Calu3 (cell line): ENCODE measurements around the gene HPD. TPM values are rescaled to one million over a fixed set of nuclear protein-coding genes. Genes with fewer than 3 reads are reported as not detected.

ENCODE experiments used
- BruUV-seq: library from RNA; stranded (reverse); fragments of 400-500 nt; replicated peaks from 2 replicates; lab custom pipeline; 2021; lab: Mats Ljungman, UMichigan
- CTCF ChIA-PET: fragments of 300-600 bp; sonication (Branson Sonifier 250); formaldehyde crosslinking; loops from one replicate; lab custom pipeline; 2022; ENCODE audit warnings: antibody characterized with exemption; lab: Charles Lee
- DNase-seq: peaks from one replicate; pipeline ENCODE4 v3.0.0; 2022
- H3K27ac Mint-ChIP-seq: one replicate; pipeline ENCODE4 v1.8.0; 2022; ENCODE audit warnings: mixed read lengths; ENCODE audit not compliant: unreplicated experiment
- H3K27me3 Mint-ChIP-seq: one replicate; pipeline ENCODE4 v1.8.0; 2022; ENCODE audit warnings: mixed read lengths; ENCODE audit not compliant: unreplicated experiment
- H3K36me3 Mint-ChIP-seq: one replicate; pipeline ENCODE4 v1.8.0; 2022; ENCODE audit warnings: mild to moderate bottlenecking, moderate library complexity, mixed read lengths; ENCODE audit not compliant: insufficient read depth, unreplicated experiment
- H3K4me1 Mint-ChIP-seq: one replicate; pipeline ENCODE4 v1.8.0; 2022; ENCODE audit warnings: mild to moderate bottlenecking, low read depth, mixed read lengths; ENCODE audit not compliant: unreplicated experiment
- H3K4me3 Mint-ChIP-seq: one replicate; pipeline ENCODE4 v1.8.0; 2022; ENCODE audit warnings: mild to moderate bottlenecking, low read depth, moderate library complexity, mixed read lengths; ENCODE audit not compliant: unreplicated experiment
- H3K9me3 Mint-ChIP-seq: one replicate; pipeline ENCODE4 v1.8.0; 2022; ENCODE audit warnings: low read depth, mixed read lengths; ENCODE audit not compliant: unreplicated experiment
- intact Hi-C: fragments of 100-400 bp; cut with micrococcal nuclease; formaldehyde crosslinking; loops from one replicate; pipeline ENCODE4 v1.10.0; 2022; ENCODE audit not compliant: unreplicated experiment
- total RNA-seq: library from RNA; stranded (reverse); gene quantifications from 2 replicates; pipeline ENCODE4 v1.2.3, GENCODE V29; 2022
- TF ChIP-seq, protein P1 (sequence below): fragments of 200-600 bp; IDR thresholded peaks from one replicate; pipeline ENCODE4 v1.8.0; 2022; ENCODE audit warnings: antibody characterized with exemption; ENCODE audit not compliant: unreplicated experiment

Gene HPD
- total RNA-seq, 1 experiment from 2014 or later, result not detected

DNA sequence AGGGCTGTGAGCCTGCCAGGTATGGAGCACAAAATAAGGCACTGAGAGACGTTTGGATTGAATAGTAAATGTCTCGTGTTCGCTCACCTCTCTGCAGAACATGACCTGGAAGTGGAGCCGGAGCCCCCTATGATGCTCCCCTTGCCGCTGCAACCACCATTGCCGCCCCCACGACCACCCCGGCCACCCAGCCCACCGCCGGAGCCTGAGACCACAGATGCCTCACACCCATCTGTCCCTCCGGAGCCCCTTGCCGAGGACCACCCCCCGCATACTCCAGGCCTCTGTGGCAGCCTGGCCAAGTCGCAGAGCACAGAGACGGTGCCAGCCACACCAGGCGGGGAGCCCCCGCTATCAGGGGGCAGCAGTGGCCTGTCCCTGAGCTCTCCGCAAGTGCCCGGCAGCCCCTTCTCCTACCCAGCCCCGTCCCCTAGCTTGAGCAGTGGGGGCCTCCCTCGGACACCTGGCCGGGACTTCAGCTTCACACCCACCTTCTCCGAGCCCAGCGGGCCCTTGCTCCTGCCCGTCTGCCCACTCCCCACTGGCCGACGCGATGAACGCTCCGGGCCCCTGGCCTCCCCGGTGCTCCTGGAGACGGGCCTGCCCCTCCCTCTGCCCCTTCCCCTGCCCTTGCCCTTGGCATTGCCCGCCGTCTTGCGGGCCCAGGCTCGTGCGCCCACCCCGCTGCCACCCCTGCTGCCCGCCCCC, 36.1 kb downstream of the HPD start:
- CTCF ChIA-PET, result no interaction called here
- intact Hi-C loops, result no loop called here
- H3K36me3 Mint-ChIP-seq, result peaks cover 75% of the 10 kb centered on the region
- no peaks in the 10 kb centered on the region for H3K27me3 Mint-ChIP-seq
- H3K27ac Mint-ChIP-seq, result no peak overlapping the region
- no peaks in the 10 kb centered on the region for H3K9me3 Mint-ChIP-seq
- H3K4me1 Mint-ChIP-seq, result no peaks in the 10 kb centered on the region
- BruUV-seq, result no TSS peak
- DNase-seq, result no peak
- TF ChIP-seq, protein P1, sequence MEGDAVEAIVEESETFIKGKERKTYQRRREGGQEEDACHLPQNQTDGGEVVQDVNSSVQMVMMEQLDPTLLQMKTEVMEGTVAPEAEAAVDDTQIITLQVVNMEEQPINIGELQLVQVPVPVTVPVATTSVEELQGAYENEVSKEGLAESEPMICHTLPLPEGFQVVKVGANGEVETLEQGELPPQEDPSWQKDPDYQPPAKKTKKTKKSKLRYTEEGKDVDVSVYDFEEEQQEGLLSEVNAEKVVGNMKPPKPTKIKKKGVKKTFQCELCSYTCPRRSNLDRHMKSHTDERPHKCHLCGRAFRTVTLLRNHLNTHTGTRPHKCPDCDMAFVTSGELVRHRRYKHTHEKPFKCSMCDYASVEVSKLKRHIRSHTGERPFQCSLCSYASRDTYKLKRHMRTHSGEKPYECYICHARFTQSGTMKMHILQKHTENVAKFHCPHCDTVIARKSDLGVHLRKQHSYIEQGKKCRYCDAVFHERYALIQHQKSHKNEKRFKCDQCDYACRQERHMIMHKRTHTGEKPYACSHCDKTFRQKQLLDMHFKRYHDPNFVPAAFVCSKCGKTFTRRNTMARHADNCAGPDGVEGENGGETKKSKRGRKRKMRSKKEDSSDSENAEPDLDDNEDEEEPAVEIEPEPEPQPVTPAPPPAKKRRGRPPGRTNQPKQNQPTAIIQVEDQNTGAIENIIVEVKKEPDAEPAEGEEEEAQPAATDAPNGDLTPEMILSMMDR, result no peak
- H3K4me3 Mint-ChIP-seq, result no peak overlapping the region

DNA sequence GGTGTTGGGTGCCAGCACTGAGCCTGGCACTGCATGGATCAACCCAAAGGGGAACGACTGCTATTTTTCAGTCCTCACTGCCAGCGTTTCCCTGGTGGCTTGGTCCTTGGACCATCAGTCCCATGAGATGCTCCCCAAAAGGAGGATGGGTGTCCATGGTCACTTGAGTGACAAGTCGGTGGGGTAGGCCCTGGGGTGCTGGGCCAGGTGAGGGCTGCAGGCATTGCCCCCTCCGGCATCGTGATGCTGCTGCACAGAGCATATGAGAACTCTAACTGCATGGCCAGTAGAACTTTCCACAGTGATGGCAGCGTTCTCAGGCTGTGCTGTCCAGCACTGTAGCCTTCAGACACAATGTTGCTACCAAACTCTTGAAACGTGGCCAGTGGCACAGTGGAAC, 38.6 kb downstream of the HPD start:
- CTCF ChIA-PET, result interaction anchor here (0.6 kb wide), 1 partner anchor 23 kb away, joined by 4 read pairs; no protein-coding TSS in a partner anchor
- no TSS peak for BruUV-seq
- DNase-seq, result no peak
- H3K36me3 Mint-ChIP-seq, result peaks cover 73% of the 10 kb centered on the region
- no peak overlapping the region for H3K27ac Mint-ChIP-seq
- intact Hi-C loops, result no loop called here
- no peak overlapping the region for H3K4me3 Mint-ChIP-seq
- TF ChIP-seq, protein P1, result no peak
- no peaks in the 10 kb centered on the region for H3K9me3 Mint-ChIP-seq
- no peaks in the 10 kb centered on the region for H3K4me1 Mint-ChIP-seq
- no peaks in the 10 kb centered on the region for H3K27me3 Mint-ChIP-seq

DNA sequence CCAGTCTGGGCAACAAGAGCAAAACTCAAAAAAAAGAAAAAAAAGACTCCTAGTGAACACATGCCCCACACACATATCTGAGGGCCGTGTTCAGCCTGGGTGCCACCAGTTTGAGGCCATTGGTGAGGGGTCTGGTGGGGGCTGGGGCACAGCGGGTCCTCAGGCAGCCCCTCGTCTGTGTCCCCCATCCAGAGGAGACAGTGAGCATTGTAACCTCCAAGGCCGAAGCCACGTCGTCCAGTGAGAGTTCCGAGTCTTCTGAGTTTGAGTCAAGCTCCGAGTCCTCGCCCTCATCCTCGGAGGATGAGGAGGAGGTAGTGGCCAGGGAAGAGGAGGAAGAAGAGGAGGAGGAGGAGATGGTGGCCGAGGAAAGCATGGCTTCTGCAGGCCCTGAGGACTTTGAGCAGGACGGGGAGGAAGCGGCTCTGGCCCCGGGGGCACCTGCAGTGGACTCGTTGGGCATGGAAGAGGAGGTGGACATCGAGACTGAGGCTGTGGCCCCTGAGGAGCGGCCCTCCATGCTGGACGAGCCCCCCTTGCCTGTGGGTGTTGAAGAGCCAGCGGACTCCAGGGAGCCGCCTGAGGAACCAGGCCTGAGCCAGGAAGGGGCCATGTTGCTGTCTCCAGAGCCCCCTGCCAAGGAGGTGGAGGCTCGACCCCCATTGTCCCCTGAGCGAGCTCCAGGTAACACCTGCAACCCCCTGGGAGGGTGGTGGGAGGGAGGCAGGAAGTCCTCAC, 39.3 kb downstream of the HPD start:
- Mint-ChIP-seq H3K4me3 (no peak overlapping the region), H3K9me3 (no peaks in the 10 kb centered on the region), H3K36me3 (peaks cover 75% of the 10 kb centered on the region), H3K27ac (no peak overlapping the region), H3K4me1 (no peaks in the 10 kb centered on the region), H3K27me3 (no peaks in the 10 kb centered on the region)
- CTCF ChIA-PET, result interaction anchor here (0.6 kb wide), 1 partner anchor 320 kb away, joined by 4 read pairs; no protein-coding TSS in a partner anchor
- DNase-seq, result no peak
- TF ChIP-seq, protein P1, result no peak
- intact Hi-C loops, result no loop called here
- no TSS peak for BruUV-seq

DNA sequence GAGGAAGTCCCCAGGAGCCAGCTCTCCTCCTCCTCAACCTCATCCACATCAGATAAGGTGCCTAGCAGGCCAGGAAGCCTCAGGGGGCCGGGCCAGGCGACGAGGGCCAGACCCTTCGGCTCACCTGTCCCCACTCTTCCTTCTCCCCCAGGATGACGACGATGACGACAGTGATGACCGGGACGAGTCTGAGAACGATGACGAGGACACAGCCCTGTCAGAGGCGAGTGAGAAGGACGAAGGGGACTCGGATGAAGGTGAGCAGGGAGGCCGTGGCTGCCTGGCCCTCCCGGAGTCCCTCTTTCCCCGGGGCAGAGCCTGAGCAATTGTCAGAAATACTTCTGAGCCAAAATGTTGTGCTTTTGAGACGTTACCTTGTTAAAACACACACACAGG, 41.0 kb downstream of the HPD start:
- no TSS peak for BruUV-seq
- Mint-ChIP-seq H3K27me3 (no peaks in the 10 kb centered on the region), H3K4me3 (no peak overlapping the region), H3K9me3 (no peaks in the 10 kb centered on the region), H3K27ac (no peak overlapping the region), H3K36me3 (peaks cover 77% of the 10 kb centered on the region), H3K4me1 (peaks cover 14% of the 10 kb centered on the region)
- intact Hi-C loops, result no loop called here
- TF ChIP-seq, protein P1, result no peak
- CTCF ChIA-PET, result no interaction called here
- no peak for DNase-seq
